HG03045 (cell line): Measurements from ENCODE around the gene APOL6.

Source experiments
- ATAC-seq: cut with Tn5 transposase; IDR thresholded peaks from one replicate; pipeline ENCODE4 v1.9.1; 2021; ENCODE audit warnings: mild to moderate bottlenecking, moderate library complexity; ENCODE audit not compliant: unreplicated experiment

The APOL6 gene, protein sequence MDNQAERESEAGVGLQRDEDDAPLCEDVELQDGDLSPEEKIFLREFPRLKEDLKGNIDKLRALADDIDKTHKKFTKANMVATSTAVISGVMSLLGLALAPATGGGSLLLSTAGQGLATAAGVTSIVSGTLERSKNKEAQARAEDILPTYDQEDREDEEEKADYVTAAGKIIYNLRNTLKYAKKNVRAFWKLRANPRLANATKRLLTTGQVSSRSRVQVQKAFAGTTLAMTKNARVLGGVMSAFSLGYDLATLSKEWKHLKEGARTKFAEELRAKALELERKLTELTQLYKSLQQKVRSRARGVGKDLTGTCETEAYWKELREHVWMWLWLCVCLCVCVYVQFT

DNA sequence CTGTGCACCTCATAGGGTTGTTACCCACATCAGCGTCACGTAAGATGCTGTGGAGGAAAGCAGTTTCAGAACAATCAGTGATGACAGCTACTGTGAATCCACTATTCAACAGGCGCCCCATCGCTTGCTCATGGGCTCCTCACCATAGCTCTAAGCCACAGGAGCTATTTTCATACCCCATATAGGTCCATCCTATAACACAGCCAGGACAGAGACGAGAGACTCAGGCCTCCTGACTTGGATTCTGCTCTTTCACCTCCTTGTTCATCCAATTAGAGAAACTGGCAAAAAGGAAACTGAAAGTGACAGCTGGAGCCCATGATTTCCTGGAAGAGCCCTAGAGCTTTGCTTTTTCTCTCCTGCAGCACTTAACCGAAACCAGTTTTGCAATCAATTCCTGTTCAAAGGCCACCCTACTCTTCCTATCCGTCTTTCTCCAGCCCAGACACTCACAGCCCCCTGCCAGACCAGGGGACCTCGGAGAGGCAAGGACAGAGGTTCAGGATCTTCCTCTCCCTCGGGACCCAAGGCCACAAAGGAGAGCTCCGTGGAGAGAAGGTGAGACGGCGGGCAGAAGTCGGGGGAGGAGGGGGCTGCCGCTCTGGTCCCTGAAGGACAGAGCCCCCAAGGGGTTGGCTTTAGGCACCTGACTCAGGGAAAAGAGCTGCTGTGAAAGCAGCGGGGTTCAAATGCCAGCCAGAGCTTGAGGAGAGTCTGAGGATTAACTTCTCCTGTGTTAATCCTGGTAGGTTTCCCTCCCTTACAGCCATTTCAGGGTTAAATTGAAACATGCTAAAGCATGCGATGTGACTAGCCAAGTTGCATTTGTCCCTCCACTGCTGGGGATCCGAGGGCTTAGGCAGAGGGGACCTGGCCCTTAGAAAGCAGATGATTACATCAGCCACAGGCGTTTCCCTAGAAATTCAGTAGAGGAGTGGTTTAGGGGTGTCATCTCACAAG, at the start of gene APOL6:
APOL6 (plus strand) TSS at position 381 of the 960 bp plus-strand sequence. CDS start 7,980 bp downstream, outside the sequence.
- no peak for ATAC-seq

DNA sequence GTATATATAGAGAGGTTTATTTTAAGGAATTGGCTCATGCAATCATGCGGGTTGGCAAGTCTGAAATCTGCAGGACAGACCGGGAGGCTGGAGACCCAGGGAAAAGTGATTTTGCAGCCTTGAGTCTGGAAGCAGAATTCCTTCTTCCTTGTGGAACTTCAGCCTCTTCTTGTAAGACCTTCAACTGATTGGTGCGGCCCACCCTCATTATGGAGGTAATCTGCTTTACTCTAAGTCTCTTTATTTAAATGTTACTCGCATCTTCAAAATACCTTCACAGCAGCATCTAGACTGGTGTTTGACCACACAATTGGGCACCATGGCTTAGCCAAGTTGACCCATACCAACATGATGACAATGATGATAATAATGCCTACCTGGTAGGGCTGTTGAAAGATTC, 48.9 kb upstream of the APOL6 start:
- no peak for ATAC-seq

DNA sequence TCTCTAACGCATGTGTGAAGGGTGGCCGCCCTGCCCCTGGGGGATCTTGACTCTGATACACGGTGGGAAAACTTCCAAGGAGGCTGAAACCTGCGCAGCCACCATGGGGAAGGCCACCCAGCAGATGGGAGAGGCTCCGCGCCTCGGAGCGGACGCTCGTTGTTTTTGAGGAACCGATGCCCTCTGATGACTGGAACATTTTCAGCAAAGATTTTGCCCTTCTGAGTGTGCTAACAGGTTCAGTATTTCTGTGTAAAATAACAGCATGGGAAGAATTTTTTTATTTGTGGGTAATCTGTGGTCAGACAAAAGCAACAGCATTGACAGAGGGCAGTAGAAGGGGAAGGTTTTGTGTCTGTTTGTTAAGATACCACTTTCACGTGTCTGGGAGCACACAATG, 47.8 kb upstream of the APOL6 start:
- ATAC-seq: no peak

DNA sequence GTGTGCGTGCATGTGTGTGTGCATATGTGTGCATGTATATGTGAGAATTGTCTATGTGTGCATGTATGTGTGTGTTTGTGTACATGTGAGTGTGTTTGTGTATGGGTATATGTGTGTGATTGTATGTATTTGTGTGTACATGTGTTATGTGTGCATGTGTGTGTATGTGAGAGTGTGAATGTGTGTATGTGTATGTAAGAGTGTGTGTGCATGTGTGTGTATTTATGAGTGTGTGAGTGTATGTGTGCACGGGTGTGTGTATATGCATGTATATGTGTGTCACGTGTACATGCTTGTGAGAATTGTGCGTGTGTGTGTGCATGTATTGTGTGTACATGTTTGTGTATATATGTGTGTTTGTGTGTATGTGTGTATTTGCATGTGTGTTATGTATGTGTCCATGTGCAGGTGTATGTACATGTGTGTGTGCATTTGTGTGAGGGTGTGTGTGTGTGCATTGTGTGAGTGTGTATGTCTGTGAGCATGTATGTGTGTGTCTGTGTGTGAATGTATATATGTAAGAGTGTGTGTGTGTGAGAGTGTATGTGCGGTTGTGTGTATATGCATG, 47.1 kb upstream of the APOL6 start:
- ATAC-seq: no peak

DNA sequence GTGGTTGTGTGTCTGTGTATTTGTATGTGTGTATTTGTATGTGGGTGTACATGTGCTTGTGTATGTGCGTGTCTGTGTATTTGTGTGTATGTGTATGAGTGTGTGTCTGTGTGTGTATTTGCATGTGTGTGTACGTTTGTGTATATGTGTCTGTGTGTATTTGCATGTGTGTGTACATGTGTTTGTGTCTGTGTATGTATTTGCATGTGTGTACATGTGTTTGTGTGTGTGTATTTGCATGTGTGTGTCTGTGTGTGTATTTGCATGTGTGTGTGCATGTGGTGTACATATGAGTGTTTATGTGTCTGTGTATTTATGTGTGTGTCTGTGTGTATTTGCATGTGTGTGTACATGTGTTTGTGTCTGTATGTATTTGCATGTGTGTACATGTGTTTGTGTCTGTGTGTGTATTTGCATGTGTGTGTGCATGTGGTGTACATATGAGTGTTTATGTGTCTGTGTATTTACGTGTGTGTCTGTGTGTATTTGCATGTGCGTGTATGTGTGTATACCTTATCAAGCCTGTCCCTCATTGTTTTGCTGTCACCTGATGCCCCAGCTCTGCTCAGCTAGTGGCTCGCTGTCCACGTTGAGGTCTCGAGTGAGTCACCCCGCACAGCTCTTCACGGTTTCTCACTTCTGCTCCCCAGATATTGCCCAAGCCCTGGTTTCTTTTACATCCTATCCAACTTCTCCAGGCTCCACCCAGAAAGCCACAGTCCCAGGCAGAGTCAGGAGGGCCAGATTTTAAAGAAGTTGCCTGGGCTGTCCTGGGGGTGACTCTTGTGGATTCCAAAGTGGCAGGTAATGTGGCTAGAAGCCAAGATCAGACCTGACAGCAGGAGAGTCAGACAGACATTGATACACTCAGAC, 46.3 kb upstream of the APOL6 start:
- no peak for ATAC-seq

DNA sequence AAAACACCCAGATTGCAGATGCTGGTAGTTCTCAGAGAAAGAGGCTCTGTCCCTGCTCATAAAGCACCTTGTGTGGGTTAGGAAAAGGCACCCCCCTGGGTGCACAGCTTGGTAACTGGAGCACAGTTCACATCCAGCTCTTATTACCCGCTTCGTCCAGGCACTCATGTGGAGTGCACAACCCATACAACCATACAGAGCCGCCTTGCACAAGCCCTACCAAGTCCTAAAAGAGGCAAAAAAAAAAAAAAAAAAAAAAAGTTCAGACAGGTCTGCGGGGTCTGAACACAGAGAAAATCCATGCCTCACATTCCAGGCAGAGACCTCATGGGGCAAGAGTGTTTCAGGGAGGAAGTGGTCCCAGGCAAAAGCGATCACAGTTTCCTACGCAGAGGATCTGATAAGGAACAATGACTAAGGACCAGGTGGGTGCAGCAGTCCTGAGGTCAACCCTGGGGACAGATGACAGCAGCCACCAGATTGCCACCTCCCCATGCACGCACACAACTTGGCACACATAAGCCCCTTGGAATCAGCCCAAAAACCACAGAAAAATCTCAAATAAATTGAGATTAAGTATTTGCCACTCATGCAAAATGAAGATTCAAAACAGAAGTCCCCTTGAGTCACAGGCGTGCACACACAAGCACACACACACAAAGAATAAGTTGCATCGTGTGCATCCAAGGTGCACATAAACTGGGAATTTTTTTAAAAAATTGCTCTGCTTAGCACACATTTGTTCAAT, 43.5 kb upstream of the APOL6 start:
- ATAC-seq: no peak

DNA sequence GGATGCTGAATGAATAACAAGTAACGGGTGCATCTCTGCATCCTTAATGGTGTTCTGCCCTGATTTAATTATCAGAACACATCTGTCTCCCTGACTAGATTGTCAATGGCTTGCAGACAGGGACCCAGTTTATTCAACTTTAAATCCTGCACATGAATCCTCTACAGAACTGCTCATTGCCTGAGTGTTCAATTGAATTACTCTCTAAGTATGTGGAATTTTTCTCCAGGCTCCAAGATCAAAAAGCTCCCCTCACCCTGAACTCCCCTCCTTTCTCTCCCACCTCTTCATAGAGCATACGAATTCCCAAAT, 42.9 kb upstream of the APOL6 start:
- ATAC-seq: no peak

DNA sequence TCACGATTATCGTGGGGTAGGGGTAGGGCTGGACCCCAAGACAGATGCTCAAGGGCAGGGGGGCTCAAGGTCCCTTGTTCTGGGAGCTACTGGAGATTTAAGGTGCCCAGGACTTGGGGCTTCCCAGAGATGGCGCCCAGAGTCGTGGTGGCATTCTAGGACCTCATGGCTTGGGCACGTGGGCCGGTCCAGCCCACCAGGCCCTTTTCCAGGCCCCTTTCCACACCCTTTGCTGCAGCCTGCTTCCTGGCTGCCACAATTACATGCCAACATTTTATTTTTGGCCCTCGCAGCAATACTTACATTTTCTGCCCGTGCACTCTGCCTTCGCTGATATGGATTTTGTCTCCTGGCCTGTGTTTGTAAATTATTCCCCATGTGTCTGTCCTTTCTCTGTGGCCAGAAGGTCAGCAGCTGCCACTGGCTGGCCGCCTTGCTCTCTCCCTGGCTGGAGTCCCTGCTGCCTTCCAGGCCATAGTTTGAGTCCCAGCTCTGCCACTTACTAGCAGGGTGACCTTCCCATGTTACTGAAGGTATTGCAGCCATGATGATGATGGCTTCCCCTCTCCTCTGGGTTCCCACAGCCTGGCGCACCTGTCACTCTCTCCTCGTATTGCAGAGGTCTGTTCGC, 42.3 kb upstream of the APOL6 start:
- no peak for ATAC-seq

DNA sequence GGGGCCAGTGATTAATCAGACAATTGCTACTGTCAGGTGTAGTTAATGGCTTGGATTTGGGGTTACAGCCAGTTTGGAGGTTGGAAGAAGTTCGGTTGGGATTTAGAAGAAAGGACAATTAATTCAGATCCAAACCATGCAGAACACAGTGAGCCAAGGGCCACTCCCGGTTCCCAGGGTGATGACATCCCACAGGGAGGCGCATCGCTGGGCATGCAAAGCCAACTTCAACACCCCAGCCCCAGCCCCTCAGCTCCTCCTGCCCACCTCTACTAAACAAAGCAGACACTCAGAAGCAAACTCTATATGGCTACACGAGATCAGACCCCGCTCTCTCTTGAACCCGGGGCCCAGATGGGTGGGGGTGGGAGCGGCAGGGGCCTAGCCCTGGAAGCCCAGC, 41.3 kb upstream of the APOL6 start:
- ATAC-seq: no peak

DNA sequence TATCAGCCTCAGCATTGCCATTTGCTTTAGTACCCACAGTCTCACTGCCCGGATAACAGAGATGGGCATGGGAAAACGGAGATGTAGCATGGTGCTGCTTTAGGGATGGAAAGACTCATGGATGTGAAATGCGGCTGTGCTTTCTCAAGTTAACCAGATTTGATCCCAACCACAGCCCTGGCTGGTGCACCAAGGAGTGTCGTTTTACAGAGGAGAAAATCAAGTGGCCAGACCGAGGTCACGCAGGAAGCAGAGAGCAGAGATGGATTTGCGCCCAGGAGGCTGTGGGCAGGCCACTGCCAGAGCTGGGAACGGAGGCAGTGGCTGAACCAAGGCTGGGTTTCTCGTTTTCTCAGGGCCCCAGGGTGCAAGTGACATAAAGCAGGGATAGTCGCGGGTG, 40.2 kb upstream of the APOL6 start:
- ATAC-seq: no peak

DNA sequence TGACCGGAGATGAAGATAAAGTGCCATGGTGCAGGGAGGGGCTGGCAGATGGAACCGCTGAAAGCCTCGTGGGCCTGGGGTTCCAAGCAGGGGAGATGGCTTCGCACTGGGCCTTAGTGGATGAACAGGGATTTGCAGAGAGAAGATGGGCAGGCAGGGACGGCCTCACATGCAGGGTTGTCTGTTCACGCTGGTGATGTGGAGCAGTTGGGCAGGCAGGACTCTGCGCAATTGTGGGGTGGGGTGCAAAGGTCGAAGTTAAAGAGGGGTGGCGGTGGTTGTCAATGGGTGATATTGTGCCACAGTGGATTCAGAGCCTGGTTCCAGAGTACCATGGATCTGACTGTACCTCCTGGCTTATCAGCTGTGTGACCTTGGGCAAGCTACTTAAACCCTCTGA, 39.0 kb upstream of the APOL6 start:
- ATAC-seq: no peak

DNA sequence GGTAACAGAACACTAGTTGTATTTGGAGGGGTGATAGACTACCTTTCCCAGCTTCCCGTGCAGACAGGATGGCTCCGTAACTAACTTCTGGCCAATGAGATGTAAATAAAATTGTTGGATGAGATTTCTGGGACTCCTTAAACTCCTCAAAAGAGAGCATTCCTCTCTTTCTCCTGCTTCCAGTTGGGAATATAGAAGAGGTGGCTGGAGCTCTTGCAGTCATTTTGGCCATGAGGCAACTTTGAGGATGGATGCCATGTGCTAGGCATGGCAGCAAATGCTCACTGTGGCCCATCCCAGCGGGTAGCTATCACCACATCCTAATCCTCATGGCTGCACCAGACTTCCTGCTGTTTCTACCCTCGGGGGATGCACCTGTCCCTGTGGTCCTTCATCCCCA, 38.5 kb upstream of the APOL6 start:
- ATAC-seq: no peak

DNA sequence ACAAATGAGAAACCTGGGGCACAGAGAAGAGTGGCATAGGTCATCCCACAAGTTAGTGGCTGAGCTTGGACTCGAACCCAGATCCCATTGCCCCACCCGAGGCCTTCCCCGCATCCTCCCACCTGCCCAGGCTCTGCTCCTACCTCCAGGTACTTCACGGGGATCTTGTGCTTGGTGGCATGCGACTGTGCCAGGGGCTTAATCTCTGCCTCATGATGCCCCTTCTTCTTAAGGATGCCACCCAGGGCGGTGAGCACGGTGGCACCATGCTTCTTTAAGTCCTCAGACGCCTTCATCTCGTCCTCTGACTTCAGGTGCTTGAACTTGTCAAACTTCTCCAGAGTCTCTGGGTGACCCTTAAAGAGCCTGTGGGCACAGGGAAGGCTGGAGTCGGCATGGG, 37.5 kb upstream of the APOL6 start:
- ATAC-seq: no peak

DNA sequence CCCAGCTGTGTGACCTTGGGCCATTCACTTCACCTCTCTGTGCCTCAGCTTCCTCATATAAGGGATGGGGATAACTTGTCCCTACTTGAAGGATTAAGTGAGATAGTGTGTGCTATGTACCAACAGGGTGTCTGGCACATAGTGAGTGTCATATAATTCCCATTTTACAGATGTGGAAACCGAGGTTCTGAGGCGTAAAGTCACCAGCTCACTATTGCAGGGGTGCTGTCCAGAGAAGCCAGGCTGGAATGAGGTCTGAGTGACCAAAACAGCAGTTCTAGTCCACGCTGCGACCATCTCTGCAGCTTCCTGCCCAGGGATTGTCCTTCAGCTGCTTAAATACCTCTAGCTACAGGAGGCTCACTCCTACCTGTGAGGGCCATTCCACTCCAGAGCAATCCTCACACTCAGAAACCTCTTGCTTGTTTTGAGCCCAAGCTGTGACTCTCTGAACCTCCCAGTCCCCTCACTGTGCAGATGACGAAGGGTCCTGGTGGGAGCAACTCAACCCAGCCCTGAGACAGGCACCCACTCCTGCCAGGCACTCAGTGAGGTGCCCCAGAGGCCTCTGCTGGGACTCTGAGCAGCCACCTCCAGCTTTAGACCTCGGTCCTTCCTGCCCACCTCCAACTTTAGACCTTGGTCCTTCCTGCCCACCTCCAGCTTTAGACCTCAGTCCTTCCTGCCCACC, 36.9 kb upstream of the APOL6 start:
- ATAC-seq: no peak

DNA sequence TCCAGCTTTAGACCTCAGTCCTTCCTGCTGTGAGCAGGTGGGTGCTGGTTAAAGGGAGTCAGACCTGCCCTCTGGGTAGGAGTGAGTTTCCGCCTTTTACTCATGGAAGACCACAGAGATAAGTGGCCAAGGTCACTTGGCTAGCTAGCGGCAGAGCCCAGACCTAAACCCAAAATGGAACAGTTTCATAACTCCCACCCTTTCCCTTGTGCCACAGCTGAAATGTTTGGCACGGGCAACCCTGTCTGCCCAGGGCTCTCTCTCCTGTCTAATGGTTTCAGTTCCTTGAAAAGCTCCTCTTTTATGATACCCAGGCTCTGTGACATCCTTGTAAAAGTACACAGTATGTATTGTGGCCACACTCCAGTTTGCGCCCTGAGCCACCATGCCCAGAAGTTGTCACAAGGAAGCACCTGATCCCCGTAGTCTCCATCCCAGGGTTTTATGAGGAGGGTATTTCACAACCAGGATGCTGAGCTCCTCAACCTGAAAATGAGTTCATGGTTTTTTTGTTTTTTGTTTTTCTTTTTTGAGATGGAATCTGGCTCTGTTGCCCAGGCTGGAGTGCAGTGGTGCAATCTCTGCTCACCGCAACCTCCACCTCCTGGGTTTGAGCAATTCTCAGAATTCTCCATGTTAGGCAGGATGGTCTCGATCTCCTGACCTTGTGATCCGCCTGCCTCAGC, 36.2 kb upstream of the APOL6 start:
- no peak for ATAC-seq

DNA sequence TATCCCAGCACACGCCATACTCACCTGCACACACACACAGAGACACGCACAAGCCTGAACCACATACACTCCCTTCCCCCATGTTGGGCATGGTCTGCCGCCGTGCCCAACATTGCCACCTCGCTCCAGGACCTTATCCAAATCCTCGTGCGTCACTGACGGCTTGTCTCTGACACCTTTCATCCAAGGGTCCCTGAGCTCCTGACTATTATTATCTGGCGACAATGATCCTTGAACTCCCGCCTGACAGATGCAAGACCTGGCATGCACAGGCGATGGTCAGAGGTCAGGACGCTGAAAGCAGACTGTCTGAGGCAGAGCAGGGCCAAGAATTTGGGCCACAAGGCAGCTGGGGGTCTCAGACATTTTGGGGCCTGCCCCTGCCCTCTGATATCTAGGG, 35.3 kb upstream of the APOL6 start:
- ATAC-seq: no peak

DNA sequence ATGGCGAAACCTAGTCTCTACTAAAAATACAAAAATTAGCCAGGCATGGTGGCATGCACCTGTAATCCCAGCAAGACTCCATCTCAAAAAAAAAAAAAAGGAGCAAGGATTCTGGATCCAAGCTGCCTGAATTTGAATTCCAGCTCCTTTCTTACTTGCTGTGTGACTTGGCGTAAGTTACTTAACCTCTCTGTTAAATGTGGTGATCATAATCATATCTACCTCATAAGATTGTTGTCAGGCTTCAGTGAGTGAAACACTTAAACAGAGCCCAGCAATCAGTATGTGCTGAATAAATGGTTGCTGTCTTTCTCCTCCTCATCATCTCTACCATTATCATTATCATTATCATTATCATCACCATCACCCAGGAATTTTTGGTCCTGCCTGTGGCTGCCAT, 33.8 kb upstream of the APOL6 start:
- no peak for ATAC-seq

DNA sequence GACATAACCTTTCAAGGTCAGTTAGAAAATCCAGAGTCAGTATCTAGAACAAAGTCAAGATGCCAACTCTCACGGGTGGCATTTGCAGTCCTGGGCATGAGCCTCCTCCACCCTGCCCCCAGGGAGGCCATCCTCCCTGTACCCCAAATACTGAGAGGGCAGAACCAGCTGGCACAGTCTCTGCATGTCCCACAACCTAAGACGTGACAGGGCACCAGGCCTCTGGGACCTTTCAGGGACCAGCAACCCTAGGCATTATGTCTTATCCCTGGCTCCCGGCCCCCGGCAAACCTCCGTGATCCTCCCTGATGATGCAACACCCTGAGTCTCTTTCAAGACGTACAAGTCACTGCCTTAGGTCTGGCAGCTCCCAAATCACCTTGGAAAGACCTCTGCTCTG, 33.1 kb upstream of the APOL6 start:
- no peak for ATAC-seq

DNA sequence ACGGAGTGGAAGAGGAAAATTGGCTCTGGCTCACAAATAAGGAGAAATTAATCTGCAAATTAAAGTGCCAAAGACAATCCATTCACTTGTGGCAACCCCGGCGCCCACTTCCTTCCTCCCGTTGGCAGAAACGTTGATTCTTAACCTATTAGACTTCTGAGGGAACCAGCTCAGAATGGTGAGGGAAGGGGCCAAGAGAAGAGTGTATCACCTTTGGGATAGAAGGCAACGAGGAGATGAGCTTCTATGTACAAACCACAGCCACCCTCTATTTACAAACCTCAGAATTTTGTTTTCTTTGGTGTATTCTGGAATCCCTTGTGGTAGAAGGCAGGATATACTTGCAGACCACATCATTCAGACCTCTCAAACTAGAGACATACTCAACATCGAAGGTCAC, 32.2 kb upstream of the APOL6 start:
- no peak for ATAC-seq
